GM23338 (cell line): Measurements from ENCODE around the gene PTPRN2. TPM values are rescaled to one million over a fixed set of nuclear protein-coding genes. Genes with fewer than 3 reads are reported as not detected.

Experiments used
- ATAC-seq: fragments of 200-7000 bp; cut with Tn5 transposase; 3 replicates; pipeline ENCODE4 v1.9.1; 2020
- DNase-seq: peaks from one replicate; pipeline ENCODE4 v3.0.0-alpha.2; 2015; ENCODE audit warnings: low spot score
- H2AFZ ChIP-seq: fragments of 200-600 bp; sonication (generic); 2 replicates; pipeline ENCODE4 v1.8.0; 2016; ENCODE audit warnings: antibody characterized with exemption, mild to moderate bottlenecking, moderate library complexity
- H3F3A ChIP-seq: fragments of 200-600 bp; sonication (generic); replicated peaks from 2 replicates; pipeline ENCODE4 v1.8.0; 2017; ENCODE audit warnings: antibody characterized with exemption, mixed run types, low read depth
- H3K27ac ChIP-seq: fragments of 200-600 bp; sonication (generic); 2 replicates; pipeline ENCODE4 v1.6.1; 2016; ENCODE audit warnings: low read depth
- H3K27me3 ChIP-seq: fragments of 200-600 bp; sonication (generic); 2 replicates; pipeline ENCODE4 v1.8.0; 2016; ENCODE audit warnings: mild to moderate bottlenecking, mixed run types, moderate library complexity; ENCODE audit not compliant: insufficient read depth
- H3K36me3 ChIP-seq: fragments of 200-600 bp; sonication (generic); 2 replicates; pipeline ENCODE4 v1.8.0; 2016; ENCODE audit warnings: mild to moderate bottlenecking; ENCODE audit not compliant: insufficient read depth
- H3K4me1 ChIP-seq: fragments of 200-600 bp; sonication (generic); 2 replicates; pipeline ENCODE4 v1.8.0; 2016; ENCODE audit warnings: mild to moderate bottlenecking, moderate library complexity; ENCODE audit not compliant: insufficient read depth
- H3K4me2 ChIP-seq: fragments of 200-600 bp; sonication (generic); 2 replicates; pipeline ENCODE4 v1.7.1; 2017; ENCODE audit warnings: mixed run types
- H3K4me3 ChIP-seq: fragments of 200-600 bp; sonication (generic); 2 replicates; pipeline ENCODE4 v1.6.1; 2016; ENCODE audit warnings: mixed run types
- H3K79me2 ChIP-seq: fragments of 200-600 bp; sonication (generic); replicated peaks from 2 replicates; pipeline ENCODE4 v1.8.0; 2017; ENCODE audit warnings: mild to moderate bottlenecking; ENCODE audit not compliant: insufficient read depth
- H3K9me2 ChIP-seq: fragments of 200-600 bp; sonication (generic); 2 replicates; pipeline ENCODE4 v1.8.0; 2017; ENCODE audit not compliant: insufficient read depth
- H4K20me1 ChIP-seq: fragments of 200-600 bp; sonication (generic); replicated peaks from 2 replicates; pipeline ENCODE4 v1.8.0; 2017; ENCODE audit warnings: mild to moderate bottlenecking; ENCODE audit not compliant: insufficient read depth
- H3K27ac Mint-ChIP-seq: 2 replicates; pipeline ENCODE4 v1.8.0; 2020; ENCODE audit warnings: inconsistent platforms, mild to moderate bottlenecking, moderate library complexity, mixed read lengths
- H3K27me3 Mint-ChIP-seq: 3 replicates; pipeline ENCODE4 v1.8.0; 2022; ENCODE audit warnings: low read depth, mild to moderate bottlenecking, moderate library complexity, mixed read lengths, inconsistent platforms; ENCODE audit not compliant: insufficient read depth, poor library complexity
- H3K36me3 Mint-ChIP-seq: 3 replicates; pipeline ENCODE4 v1.8.0; 2021; ENCODE audit warnings: low read depth, mild to moderate bottlenecking, inconsistent platforms, moderate library complexity, mixed read lengths
- H3K4me1 Mint-ChIP-seq: 3 replicates; pipeline ENCODE4 v1.8.0; 2020; ENCODE audit warnings: mild to moderate bottlenecking, inconsistent platforms, mixed read lengths
- H3K4me3 Mint-ChIP-seq: 3 replicates; pipeline ENCODE4 v1.8.0; 2021; ENCODE audit warnings: moderate library complexity, mild to moderate bottlenecking, inconsistent platforms, mixed read lengths
- H3K9me3 Mint-ChIP-seq: 3 replicates; pipeline ENCODE4 v1.8.0; 2020; ENCODE audit warnings: moderate library complexity, mild to moderate bottlenecking, inconsistent platforms, mixed read lengths
- CREB1 ChIP-seq: fragments of 250-450 bp; sonication (Bioruptor Pico); IDR thresholded peaks from 2 replicates; pipeline ENCODE4 v1.5.0; 2020; ENCODE audit warnings: low read depth, mild to moderate bottlenecking, moderate library complexity
- EZH2 ChIP-seq: fragments of 200-600 bp; sonication (generic); IDR thresholded peaks from one replicate; pipeline ENCODE4 v1.8.0; 2017; ENCODE audit warnings: antibody characterized with exemption, mild to moderate bottlenecking, low read depth; ENCODE audit not compliant: unreplicated experiment
- EZH2phosphoT487 ChIP-seq: fragments of 200-600 bp; sonication (generic); IDR thresholded peaks from one replicate; pipeline ENCODE4 v1.8.1; 2018; ENCODE audit warnings: antibody characterized with exemption; ENCODE audit not compliant: unreplicated experiment
- JUNB ChIP-seq: IDR thresholded peaks from one replicate; pipeline ENCODE4 v1.6.1; 2016; ENCODE audit warnings: antibody characterized with exemption; ENCODE audit not compliant: unreplicated experiment
- NANOG ChIP-seq: IDR thresholded peaks from 2 replicates; pipeline ENCODE4 v1.6.1; 2016; ENCODE audit warnings: antibody characterized with exemption, borderline replicate concordance
- POLR2AphosphoS5 ChIP-seq: IDR thresholded peaks from 2 replicates; pipeline ENCODE4 v1.6.1; 2016; ENCODE audit warnings: antibody characterized with exemption, low read depth
- STAT1 ChIP-seq: IDR thresholded peaks from one replicate; pipeline ENCODE4 v1.6.1; 2016; ENCODE audit warnings: antibody characterized with exemption; ENCODE audit not compliant: unreplicated experiment
- ZNF114 ChIP-seq: fragments of 250-450 bp; sonication (Bioruptor Pico); IDR thresholded peaks from 2 replicates; pipeline ENCODE4 v1.5.0; 2020; ENCODE audit warnings: mild to moderate bottlenecking, moderate library complexity
- ZNF331 ChIP-seq: fragments of 250-450 bp; sonication (Bioruptor Pico); IDR thresholded peaks from 2 replicates; pipeline ENCODE4 v1.5.0; 2020; ENCODE audit warnings: low read depth, mild to moderate bottlenecking, moderate library complexity
- polyA plus RNA-seq: library from polyadenylated mRNA; unstranded; fragments of >200 nt; fragmentation: Nextera tagmentation; extraction: Ambion mirVana; gene quantifications from 2 replicates; pipeline ENCODE4 v1.2.1, GENCODE V29; 2016
- total RNA-seq: library from RNA; depleted of rRNA; stranded (reverse); fragments of >200 nt; shearing (Covaris generic); gene quantifications from 2 replicates; pipeline ENCODE4 v1.2.3, GENCODE V29; 2014
- TF ChIP-seq, protein P1 (sequence below), 2 experiments: fragments of 200-600 bp in 1 of 2; sonication (generic) in 1 of 2; conservative IDR thresholded peaks; 2 replicates each; pipeline versions ENCODE4 v1.5.1 to v1.6.1; 2016 to 2017; ENCODE audit warnings: antibody characterized with exemption in 2 of 2, low read depth in 2 of 2, mild to moderate bottlenecking in 2 of 2, moderate library complexity in 1 of 2
- TF ChIP-seq, protein P2 (sequence below): IDR thresholded peaks from one replicate; pipeline ENCODE4 v1.6.1; 2018; ENCODE audit warnings: antibody characterized with exemption; ENCODE audit not compliant: unreplicated experiment
- TF ChIP-seq, protein P3 (sequence below): IDR thresholded peaks from 2 replicates; pipeline ENCODE4 v1.6.1; 2016; ENCODE audit warnings: antibody characterized with exemption
- TF ChIP-seq, protein P4 (sequence below): fragments of 250-450 bp; sonication (Bioruptor Pico); IDR thresholded peaks from 2 replicates; pipeline ENCODE4 v1.5.0; 2020; ENCODE audit warnings: mild to moderate bottlenecking, moderate library complexity

Gene PTPRN2
- total and polyA plus RNA-seq, 2 experiments from 2014 or later: 0.87 to 4.0 TPM

DNA sequence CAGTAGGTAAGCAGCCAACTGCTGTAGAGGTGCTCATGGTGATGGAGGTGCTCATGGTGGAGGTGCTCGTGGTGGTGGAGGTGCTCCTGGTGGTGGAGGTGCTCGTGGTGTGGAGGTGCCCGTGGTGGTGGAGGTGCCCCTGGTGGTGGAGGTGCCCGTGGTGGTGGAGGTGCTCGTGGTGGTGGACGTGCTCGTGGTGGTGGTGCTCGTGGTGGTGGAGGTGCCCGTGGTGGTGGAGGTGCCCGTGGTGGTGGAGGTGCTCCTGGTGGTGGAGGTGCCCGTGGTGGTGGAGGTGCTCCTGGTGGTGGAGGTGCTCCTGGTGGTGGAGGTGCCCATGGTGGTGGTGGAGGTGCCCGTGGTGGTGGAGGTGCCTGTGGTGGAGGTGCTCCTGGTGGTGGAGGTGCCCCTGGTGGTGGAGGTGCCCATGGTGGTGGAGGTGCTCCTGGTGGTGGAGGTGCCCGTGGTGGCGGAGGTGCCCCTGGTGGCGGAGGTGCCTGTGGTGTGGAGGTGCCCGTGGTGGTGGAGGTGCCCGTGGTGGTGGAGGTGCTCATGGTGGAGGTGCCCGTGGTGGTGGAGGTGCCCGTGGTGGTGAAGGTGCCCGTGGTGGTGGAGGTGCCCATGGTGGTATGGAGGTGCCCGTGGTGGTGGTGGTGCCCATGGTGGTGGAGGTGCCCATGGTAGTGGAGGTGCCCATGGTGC is 517.3 kb downstream of the PTPRN2 start:
- Histone ChIP-seq H3K9me2 (no peaks in the 10 kb centered on the region), H4K20me1 (no peaks in the 10 kb centered on the region), H3K79me2 (no peaks in the 10 kb centered on the region), H3K4me1 (no peaks in the 10 kb centered on the region), H3K4me3 (no peak overlapping the region), H3F3A (no peaks in the 10 kb centered on the region), H3K27ac (no peak overlapping the region), H2AFZ (no peak overlapping the region), H3K4me2 (no peak overlapping the region), H3K36me3 (no peaks in the 10 kb centered on the region), H3K27me3 (no peaks in the 10 kb centered on the region)
- DNase-seq (no peak), ATAC-seq (no peak)
- peaks cover 15% of the 10 kb centered on the region for H3K27me3 Mint-ChIP-seq
- TF ChIP-seq, protein P1, sequence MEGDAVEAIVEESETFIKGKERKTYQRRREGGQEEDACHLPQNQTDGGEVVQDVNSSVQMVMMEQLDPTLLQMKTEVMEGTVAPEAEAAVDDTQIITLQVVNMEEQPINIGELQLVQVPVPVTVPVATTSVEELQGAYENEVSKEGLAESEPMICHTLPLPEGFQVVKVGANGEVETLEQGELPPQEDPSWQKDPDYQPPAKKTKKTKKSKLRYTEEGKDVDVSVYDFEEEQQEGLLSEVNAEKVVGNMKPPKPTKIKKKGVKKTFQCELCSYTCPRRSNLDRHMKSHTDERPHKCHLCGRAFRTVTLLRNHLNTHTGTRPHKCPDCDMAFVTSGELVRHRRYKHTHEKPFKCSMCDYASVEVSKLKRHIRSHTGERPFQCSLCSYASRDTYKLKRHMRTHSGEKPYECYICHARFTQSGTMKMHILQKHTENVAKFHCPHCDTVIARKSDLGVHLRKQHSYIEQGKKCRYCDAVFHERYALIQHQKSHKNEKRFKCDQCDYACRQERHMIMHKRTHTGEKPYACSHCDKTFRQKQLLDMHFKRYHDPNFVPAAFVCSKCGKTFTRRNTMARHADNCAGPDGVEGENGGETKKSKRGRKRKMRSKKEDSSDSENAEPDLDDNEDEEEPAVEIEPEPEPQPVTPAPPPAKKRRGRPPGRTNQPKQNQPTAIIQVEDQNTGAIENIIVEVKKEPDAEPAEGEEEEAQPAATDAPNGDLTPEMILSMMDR (conservative IDR thresholded peaks at IDR 0.05; ENCODE audit: low read depth in 2 of 2): no peak
- TF ChIP-seq NANOG (no peak), CREB1 (CRISPR knock-in tag) (no peak), EZH2 (no peak), ZNF331 (CRISPR knock-in tag) (no peak), POLR2AphosphoS5 (no peak), EZH2phosphoT487 (no peak), ZNF114 (CRISPR knock-in tag) (no peak), JUNB (no peak), STAT1 (no peak)
- TF ChIP-seq, protein P2, sequence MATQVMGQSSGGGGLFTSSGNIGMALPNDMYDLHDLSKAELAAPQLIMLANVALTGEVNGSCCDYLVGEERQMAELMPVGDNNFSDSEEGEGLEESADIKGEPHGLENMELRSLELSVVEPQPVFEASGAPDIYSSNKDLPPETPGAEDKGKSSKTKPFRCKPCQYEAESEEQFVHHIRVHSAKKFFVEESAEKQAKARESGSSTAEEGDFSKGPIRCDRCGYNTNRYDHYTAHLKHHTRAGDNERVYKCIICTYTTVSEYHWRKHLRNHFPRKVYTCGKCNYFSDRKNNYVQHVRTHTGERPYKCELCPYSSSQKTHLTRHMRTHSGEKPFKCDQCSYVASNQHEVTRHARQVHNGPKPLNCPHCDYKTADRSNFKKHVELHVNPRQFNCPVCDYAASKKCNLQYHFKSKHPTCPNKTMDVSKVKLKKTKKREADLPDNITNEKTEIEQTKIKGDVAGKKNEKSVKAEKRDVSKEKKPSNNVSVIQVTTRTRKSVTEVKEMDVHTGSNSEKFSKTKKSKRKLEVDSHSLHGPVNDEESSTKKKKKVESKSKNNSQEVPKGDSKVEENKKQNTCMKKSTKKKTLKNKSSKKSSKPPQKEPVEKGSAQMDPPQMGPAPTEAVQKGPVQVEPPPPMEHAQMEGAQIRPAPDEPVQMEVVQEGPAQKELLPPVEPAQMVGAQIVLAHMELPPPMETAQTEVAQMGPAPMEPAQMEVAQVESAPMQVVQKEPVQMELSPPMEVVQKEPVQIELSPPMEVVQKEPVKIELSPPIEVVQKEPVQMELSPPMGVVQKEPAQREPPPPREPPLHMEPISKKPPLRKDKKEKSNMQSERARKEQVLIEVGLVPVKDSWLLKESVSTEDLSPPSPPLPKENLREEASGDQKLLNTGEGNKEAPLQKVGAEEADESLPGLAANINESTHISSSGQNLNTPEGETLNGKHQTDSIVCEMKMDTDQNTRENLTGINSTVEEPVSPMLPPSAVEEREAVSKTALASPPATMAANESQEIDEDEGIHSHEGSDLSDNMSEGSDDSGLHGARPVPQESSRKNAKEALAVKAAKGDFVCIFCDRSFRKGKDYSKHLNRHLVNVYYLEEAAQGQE: no peak
- TF ChIP-seq, protein P3, sequence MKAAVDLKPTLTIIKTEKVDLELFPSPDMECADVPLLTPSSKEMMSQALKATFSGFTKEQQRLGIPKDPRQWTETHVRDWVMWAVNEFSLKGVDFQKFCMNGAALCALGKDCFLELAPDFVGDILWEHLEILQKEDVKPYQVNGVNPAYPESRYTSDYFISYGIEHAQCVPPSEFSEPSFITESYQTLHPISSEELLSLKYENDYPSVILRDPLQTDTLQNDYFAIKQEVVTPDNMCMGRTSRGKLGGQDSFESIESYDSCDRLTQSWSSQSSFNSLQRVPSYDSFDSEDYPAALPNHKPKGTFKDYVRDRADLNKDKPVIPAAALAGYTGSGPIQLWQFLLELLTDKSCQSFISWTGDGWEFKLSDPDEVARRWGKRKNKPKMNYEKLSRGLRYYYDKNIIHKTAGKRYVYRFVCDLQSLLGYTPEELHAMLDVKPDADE: no peak
- TF ChIP-seq, protein P4, sequence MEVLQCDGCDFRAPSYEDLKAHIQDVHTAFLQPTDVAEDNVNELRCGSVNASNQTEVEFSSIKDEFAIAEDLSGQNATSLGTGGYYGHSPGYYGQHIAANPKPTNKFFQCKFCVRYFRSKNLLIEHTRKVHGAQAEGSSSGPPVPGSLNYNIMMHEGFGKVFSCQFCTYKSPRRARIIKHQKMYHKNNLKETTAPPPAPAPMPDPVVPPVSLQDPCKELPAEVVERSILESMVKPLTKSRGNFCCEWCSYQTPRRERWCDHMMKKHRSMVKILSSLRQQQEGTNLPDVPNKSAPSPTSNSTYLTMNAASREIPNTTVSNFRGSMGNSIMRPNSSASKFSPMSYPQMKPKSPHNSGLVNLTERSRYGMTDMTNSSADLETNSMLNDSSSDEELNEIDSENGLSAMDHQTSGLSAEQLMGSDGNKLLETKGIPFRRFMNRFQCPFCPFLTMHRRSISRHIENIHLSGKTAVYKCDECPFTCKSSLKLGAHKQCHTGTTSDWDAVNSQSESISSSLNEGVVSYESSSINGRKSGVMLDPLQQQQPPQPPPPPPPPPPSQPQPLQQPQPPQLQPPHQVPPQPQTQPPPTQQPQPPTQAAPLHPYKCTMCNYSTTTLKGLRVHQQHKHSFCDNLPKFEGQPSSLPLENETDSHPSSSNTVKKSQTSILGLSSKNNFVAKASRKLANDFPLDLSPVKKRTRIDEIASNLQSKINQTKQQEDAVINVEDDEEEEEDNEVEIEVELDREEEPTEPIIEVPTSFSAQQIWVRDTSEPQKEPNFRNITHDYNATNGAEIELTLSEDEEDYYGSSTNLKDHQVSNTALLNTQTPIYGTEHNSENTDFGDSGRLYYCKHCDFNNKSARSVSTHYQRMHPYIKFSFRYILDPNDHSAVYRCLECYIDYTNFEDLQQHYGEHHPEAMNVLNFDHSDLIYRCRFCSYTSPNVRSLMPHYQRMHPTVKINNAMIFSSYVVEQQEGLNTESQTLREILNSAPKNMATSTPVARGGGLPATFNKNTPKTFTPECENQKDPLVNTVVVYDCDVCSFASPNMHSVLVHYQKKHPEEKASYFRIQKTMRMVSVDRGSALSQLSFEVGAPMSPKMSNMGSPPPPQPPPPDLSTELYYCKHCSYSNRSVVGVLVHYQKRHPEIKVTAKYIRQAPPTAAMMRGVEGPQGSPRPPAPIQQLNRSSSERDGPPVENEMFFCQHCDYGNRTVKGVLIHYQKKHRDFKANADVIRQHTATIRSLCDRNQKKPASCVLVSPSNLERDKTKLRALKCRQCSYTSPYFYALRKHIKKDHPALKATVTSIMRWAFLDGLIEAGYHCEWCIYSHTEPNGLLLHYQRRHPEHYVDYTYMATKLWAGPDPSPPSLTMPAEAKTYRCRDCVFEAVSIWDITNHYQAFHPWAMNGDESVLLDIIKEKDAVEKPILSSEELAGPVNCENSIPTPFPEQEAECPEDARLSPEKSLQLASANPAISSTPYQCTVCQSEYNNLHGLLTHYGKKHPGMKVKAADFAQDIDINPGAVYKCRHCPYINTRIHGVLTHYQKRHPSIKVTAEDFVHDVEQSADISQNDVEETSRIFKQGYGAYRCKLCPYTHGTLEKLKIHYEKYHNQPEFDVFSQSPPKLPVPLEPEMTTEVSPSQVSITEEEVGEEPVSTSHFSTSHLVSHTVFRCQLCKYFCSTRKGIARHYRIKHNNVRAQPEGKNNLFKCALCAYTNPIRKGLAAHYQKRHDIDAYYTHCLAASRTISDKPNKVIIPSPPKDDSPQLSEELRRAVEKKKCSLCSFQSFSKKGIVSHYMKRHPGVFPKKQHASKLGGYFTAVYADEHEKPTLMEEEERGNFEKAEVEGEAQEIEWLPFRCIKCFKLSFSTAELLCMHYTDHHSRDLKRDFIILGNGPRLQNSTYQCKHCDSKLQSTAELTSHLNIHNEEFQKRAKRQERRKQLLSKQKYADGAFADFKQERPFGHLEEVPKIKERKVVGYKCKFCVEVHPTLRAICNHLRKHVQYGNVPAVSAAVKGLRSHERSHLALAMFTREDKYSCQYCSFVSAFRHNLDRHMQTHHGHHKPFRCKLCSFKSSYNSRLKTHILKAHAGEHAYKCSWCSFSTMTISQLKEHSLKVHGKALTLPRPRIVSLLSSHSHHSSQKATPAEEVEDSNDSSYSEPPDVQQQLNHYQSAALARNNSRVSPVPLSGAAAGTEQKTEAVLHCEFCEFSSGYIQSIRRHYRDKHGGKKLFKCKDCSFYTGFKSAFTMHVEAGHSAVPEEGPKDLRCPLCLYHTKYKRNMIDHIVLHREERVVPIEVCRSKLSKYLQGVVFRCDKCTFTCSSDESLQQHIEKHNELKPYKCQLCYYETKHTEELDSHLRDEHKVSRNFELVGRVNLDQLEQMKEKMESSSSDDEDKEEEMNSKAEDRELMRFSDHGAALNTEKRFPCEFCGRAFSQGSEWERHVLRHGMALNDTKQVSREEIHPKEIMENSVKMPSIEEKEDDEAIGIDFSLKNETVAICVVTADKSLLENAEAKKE: no peak
- H3K27ac Mint-ChIP-seq: no peak overlapping the region
- peaks cover 63% of the 10 kb centered on the region for H3K36me3 Mint-ChIP-seq
- no peak overlapping the region for H3K4me3 Mint-ChIP-seq
- H3K9me3 Mint-ChIP-seq: peaks cover 99% of the 10 kb centered on the region
- no peaks in the 10 kb centered on the region for H3K4me1 Mint-ChIP-seq
